Right lobe of liver (tissue), 4 donors: ENCODE measurements around the gene CCDC63.

ENCODE experiments used
- CTCF ChIP-seq, 4 donors: fragments of 200-600 bp in 3 of 4; fragments of 450-650 bp in 1 of 4; IDR thresholded peaks; one replicate each; pipeline versions ENCODE4 v1.5.1 to v1.8.0; 2016 to 2022; ENCODE audit warnings: antibody characterized with exemption in 4 of 4, mild to moderate bottlenecking in 2 of 4
- POLR2A ChIP-seq: fragments of 450-650 bp; IDR thresholded peaks from one replicate; pipeline ENCODE4 v1.6.1; 2017; ENCODE audit warnings: antibody characterized with exemption, mild to moderate bottlenecking
- donor health status: DM: no; HTN: no; CAD: no.
- donor health status: DM: no; HTN: no; CAD: no.
- donor health status: DM: no; HTN: yes; CAD: no.

GRCh38 chr12:110807640-110808039 is 39.1 kb upstream of the CCDC63 start:
- TF ChIP-seq CTCF (IDR thresholded peaks at IDR 0.05) (no peak), POLR2A (no peak)
